GM21786 (cell line): ENCODE results near the gene WIZ.

Experiments used
- ATAC-seq: cut with Tn5 transposase; IDR thresholded peaks from one replicate; pipeline ENCODE4 v1.9.1; 2021; ENCODE audit not compliant: unreplicated experiment

The WIZ gene

DNA sequence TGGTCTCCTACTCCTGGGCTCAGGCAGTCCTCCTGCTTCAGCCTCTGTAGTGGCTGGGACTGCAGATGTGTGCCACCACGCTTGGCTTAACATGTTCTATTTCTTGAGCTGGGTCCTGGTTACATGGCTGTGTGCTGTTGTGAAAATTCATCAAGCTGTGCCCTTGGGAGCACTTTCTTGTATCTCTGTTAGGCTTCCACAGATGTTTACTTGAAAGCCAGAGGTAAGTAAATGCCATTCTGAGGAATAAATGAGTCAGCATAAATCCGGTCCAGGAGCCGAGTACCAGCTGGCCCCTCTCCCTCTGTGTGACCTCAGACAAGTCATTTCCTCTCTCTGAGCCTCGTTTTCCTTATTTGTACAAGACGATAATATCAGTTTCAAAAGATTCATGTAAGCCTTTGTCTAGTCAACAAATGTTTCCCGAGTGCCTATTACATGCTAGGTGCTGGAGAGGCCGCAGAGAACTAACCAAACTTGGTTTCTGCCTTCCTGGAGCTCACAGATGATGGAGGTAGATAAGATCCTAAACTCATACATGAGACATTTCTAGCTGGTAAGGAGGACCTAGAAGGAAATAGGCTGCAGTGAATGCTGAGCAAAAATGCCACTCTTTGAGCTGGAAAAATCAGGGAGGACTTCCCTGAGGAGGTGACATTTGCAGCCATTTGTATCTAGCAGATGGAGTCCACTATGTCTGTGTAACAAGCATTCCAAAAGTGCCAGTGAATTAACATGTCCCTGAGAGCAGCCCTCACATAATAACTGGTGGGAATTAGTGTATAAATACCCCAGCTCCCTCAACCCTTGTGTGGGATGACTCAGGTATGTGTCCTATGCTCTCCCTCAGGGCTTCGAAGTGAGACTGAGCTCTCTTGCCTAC is 17.3 kb upstream of the WIZ start:
- ATAC-seq, result peak; percentile 65

DNA sequence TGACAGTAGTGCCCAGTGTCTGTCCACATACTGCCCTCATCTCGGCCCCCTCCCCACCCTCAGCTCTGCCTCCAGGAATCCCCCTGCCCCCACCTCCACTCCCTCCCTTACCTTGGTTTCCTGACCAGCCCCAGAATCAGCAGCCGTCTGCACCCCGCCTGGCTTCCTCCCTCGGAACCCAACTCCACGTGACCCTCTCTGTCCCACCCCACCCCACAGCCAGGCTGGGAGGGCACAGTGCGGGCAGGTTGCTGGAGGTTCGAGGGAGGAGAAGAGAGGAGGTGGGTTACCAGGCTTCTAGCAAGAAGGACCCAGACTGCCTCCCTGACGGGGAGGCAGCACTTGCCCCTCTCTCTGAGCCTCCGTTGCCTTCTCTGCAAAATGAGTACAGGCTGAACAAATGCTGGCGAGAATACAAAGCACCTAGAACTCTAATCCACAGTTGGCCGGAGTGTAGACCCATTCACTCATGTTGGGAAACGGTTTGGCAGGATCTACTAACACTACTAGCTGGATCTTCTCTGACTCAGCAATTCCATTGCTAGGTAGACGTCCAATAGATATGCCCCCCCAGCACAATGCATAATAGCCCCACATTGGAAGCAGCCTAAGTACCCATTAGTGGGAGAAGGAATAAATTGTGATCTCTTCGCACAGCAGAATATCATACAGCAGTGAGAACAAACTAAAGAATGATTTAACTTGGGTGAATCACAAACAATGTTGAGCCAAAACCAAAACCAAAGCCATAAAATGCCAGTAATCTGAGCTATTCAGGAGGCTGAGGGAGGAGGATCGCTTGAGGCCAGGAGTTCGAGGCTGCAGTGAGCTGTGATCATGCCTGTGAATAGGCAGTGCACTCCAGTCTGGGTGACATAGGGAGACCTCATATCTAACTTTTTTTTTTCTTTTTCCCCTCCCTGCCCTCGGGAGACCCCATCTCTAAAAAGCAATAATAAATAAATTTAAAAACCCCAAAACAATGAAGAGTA is 14.9 kb upstream of the WIZ start, which contains the start of gene RASAL3:
Gene RASAL3, minus strand, starts transcription at position 151 of the 992 bp plus-strand sequence. CDS start 186 bp downstream, outside the sequence.
- no peak for ATAC-seq

DNA sequence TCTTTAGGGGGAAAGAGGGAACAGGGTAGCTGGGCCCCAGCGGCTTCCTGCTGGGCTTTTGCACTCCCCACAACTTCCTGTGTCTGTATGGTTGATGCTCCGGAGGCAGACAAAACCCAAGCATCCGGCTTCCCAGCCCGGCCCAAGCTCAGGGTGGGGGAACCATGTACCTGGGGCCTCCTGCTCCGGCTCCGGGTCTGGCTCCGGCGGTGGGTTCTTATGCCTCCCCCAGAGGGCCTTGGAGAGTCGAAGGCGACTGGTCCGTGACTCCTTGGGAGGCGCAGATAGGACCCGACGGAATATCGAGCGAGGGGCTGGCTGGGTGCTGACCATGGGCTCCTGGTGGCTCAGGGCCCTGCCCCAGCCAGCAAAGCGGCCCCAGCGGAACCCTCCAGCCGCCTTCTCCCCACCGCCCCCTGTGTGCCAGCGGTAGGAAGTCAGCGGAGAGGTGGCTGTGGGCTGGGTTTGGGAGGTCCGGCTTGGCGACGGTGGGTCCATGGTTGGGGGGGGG is 14.2 kb upstream of the WIZ start:
- ATAC-seq, result no peak

DNA sequence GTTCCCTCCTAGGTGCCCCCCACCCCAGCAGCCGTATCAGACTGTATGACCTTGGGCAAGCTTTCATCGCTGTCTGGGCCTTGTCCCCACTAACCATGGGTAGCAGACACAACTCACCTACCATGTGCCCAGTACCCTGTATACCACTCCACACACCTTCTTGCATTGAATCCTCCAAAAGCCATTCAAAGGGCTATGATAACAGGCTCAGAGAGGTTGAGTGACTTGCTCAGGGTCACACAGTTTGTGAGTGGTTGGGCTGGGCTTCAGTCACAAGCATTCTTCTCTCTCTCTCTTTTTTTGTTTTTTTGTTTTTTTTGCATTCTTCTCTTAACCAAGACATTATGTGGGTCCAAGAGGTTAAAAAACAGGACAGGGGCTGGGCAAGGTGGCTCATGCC is 11.9 kb upstream of the WIZ start:
- ATAC-seq, result no peak

DNA sequence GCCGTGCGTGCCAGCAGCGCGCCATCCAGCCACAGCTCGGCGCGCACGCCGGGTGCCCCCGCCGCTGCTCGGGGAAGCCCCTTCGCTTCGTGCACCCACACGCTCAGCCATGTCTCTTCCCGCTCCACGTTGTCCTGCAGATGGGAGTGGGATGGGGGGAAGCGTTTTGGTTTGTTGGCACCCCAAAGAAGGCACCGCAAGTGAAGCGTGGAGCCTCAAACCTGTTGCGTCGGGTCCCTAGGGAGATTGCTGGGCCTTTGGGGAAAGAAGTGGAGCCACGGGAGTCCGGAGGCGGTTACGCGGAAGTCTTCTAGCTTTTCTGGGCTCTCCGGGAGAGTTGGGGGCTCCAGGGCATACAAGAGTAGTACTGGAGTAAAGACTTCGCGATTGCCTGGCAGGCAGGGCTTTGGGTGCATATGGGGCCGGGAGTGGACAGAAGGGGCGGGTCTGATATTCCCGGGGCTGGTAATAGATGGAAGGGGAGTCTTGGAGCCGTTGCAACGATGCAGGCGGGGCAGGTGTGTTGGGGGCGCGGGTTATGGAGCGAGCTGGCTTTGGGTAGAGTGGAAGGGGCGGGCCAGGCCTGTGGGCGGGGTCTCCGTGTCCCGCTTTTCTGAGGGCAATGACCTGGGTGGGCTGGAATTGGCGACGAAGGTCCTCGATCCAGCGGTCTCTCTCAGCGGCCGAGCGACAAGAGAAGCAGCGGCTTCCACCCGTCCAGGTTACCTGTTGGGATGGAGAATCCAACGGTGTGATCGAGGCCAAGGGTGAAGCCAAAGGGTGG is 8.1 kb upstream of the WIZ start:
- no peak for ATAC-seq

DNA sequence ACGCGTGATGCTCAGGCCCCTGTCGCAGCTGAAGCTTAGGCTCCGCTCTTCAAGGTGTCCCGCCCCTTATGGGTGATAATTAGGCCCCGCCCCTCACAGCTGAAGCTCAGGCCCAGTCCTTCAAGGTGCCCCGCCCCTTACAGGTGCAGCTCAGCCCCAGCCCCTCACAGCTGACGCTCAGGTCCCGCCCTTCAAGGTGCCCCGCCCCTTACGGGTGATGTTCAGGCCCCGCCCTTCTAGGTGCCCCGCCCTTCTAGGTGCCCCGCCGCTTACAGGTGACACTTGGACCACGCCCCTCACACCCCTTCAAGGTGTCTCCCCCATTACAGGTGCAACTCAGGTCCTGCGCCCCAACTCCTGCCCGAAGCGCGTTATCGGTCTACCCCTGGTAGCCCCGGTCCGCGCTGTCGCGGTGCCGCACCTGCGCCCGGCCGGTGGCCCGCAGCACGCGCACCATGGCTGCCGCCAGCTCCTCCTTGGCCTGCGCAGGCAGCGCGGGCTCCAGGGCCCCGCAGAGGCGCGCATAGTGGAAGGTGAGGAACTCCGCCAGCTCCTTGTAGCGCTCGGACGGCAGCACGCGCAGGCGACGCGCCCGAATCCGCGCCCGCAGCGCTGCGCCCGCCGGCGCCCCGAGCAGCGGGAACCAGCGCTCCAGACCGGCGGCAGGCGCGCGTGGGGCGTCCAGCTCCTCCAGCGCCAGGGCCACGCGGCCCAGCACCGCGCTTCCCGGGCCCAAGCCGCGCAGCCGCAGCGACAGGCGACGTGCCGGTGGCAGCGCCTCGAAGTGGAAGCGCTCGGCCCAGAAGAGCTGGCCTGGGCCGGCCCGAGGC is 7.3 kb upstream of the WIZ start:
- no peak for ATAC-seq

DNA sequence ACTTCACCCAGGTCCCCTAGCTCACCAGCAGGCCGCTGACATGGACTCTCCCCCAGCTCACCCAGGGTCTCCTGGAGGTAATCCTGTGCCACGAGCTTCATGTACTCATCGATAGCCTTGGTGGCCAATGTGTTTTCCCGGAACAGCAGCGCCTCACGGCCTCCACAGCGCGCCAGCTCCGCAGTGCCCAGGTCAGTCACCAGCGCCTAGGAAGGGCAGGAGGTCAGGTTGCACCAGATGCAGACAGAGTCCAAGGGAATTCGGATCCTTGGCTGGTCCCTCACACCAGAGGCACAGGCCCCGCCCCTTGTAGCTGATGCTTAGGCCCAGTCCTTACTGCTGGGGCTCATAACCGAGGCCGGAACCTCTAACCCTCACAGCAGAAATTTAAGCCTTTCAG is 6.7 kb upstream of the WIZ start:
- no peak for ATAC-seq

DNA sequence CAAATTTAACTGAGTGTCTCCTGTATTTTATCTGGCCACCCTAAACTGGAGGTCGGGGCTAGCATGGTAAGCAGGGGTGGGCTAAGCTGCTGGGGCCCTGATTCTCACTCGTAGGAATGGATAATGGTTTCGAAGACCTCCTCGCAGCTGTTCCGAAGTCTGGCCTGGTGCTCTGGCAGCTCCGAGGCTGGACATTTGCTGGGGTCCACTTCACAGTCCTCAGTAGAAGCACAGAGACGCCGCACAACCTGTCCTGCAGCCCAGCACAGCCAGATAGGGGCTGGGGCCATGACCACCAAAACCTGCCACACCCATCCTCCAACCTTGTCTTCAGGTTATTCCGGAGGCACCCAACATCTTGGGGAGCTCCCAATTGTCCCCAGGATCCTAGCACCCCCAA is 6.2 kb upstream of the WIZ start:
- ATAC-seq, result no peak

DNA sequence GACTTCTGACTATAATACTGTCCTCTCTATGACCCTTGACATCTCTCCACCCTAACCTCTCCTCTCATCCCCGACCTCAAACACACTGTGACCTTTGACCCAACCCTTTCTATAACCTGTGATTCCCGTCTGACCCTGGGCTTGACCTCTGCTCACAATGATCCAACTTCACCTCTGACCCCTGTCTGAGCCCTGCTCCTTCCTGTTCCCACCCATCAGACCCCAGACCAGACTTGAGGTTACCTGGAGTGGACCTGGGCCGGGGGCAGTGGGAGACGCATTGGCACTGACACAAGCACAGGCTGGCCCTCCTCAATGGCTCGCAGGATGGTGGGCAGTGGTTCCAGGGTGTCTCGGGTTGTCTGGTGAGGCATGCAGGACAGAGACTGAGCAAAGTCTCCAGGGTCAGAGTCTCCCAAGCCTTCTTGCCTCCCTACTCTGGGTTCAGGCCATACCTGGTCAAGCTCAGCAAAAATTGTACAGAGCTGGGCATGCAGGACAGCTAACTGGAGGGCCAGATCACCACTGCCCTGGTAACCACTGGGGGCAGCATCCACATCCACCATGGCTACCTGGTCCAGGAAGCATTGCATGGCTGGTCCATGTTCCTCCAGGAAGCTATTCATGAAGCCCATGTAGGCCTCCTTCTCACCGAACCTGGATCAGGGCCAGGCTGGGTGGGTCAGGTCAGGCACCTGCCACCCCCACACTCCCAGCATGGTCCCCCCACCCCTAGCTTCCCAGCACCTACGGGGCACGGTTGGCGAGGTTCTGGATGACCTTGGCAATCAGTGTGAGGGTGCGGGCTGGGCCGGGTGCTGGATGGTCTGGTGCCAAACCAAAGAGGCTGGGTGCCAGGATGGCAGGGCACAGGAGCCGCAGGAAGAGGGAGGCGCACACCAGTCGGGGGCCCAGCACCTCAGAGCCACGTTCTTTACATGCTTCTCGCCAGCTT is 4.4 kb upstream of the WIZ start:
- ATAC-seq, result no peak

DNA sequence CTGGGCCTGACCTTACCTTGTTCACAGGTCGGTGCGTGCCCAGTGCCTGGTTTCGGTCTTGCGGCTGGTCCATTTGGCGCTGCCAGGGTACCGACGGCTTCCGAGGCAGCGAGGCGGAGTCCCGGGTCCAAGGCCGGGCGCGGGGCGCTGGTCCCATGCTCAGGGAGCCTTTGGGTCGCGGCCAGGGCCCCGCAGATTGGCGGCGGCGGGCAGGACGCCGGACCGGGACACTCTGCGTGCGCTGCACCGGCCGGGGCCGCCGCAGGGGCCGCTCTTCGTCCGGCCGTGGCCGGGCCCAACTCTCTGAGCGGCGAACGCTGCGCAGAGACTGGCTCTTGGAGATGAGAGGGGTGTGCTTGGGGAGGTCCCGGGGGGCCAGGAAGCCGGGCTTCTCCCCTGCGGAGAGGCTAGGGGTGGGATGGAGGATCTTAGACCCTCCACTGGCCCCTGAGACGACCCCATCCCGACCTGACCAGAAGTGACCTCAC is 3.4 kb upstream of the WIZ start:
- ATAC-seq, result no peak

DNA sequence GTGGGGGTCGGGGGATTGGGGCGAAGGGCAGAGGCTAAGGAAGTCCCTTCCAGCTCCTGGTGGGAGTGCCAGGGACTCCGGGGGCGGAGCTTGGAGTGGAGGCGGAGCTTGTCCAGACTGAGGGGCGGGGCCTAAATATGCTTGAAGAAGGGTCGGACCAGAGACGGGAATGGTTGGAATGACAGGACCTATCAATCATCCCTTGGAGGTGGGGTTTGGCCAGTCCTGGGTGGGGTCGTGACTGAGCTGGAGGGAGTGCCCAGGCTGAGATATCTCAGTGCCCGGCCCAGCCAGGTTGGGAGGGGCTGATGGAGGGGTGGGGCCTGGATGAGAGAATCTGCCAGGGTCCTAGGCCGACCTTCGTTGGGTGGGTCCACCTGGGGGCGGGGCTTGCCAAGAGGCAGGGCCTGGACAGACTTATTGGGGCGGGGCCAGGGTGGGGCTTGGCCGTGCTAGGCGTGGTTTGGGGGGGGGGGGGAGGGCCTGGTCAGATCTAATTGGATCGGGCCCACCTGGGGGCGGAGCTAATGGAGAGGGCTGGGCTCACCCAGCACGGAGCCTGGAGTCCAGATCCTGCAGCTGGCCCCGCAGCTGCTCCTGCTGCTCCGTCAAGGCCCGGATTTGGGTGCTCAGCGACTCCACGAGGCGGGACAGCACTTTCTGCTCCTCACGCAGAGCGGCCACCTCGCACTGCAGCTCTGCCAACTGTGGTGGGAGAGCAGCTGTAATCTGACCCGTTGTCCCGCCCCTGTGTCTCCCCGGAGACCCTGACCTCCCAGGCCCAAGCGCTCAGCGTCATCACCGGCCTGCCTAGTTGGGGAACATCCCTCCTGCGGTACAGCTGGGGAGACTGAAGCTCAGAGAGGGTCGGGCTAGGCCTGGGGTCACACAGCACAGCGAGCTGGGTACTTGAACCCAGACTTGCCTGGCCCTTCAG is 2.6 kb upstream of the WIZ start:
- no peak for ATAC-seq

DNA sequence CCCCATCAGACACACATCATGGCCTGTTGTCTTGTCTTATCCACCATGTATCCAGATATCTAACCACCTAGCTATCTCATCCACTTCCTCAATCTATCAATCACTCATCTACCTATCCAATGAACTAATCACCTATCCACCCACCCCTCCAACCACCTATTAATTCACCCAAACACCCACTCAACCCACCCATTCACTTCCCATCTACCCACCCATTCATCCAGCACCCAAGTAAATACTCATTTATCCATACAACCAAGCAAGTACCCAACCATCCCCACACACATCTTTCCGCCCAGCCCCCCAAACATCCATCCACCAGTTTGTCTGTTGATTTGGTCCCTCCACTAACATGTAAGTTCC is 753 bp upstream of the WIZ start:
- ATAC-seq, result no peak

DNA sequence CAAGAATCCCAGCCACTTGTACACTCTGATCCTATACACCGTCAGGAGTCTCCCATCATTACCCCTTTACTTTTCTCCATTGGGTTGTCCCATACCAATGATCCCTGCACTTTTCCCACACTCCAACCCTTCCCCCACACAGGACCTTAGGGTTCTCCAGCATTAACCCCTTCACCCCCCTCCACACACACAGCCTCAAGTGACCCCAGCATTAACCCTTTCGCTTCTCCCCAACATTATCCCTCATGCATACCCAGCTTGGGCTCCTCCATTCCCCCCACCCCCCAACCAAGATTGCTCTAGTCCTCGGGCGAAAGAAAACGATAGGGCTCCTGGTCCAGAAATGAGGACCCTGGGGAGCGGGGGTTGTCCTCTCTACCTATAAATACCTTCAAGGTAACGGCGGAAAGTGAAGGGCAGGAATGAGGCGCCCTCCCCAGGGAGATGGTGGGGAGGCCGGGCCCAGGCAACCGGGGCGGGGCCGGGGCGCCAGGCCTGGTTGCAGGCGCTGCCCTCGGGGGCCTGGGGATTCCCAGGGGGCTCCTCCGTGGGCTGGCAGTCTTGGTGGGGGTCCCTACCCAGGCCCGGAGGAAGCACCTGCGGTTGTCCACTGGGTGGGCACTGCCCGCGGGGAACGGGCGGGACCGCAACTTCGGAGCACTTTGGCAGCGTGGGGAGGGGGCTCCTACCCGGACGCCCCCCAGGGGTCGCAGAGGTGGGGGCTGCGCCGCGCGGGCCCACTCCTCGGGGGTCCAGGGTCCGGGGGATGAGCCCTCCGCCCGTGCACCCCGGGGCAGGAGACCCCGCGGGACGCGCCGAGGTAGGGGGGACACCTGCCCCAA is 757 bp downstream of the WIZ start:
- ATAC-seq, result no peak

DNA sequence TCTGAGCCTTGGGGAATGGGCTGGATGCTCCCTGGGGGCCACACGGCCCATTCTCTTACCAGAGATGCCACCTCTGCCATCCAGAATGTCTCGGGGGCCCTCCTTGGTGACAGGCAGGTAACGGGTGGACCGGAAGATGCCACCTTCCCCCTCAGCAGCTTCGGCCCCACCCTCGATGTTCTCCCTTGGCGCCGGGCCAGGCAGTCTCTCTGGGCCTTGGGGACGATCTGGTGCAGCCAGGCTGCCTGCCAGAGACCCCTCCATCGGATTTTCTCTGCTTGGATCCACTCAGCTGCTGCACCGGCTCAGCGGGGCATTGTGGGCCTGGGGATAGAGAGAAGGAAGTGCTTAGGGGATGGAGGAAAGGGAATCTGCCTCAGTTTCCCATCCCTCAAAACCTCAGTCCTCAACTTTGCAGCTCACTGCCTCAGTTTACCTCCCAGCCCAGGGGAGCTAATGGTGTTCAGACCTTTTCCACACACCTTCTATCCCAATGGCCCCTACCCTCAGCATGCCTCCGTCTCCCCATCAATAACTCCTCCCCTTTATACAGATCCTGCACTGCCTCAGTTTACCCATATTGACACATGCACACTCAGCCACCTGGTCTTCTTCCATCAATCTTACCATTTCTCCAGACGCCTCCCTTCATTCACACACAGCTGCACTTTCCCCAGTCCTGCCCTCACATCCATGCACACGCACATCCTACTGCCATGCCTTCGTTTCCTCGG is 1.5 kb downstream of the WIZ start:
- no peak for ATAC-seq

DNA sequence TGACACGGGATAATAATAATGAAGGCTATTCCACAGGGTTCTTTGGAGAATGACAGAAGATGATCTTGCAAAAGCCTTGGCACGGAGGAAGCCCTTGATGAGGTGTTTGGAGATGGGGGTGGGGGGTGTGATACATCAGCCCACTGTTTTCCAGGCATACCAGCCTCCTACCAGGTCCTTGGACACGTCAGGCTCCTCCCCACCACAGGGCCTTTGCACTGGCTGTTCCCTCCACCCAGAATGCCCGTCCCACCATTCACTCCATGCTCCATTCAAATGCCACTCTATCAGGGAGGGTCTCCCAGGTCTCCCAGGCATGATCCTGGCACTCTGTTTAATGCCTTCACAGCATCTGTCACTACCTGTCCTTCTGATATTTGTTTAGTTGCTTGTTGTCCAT is 2.7 kb downstream of the WIZ start:
- ATAC-seq, result no peak

DNA sequence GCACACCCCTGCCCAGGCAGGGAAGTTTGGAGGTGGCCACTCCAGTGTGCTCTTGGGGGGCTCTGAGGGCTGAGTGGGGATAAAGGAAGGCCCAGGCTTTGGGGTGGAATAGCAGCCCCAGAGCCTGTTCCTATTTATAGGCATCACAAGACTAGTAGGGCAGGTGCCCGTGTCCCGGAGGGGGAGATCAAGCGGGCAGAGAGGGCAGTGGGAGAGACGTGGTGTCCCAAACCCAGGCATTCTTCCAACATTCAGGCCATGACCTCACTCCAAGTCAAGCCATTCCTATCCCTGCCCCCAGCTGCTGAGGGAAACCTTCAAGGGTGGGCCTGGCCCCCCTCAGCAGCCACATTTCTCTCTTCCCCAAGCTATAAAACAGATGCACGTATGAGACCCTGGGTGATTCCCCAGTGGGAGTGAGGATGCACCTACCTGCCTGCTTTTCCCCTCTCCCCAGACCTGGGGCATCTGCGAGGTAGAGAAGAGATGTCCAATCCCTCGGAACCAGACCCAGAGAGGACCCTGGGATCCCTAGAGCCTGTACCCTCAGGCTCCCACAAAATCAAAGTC is 3.9 kb downstream of the WIZ start:
- no peak for ATAC-seq
